DMS114 treated with DMSO at 0.1 percent for 48 hours (cell line): Measurements from ENCODE around the gene NDRG3.

ENCODE experiments used
- DNase-seq: peaks from one replicate; lab custom pipeline; 2025; ENCODE audit not compliant: unreplicated experiment; lab: John Stamatoyannopoulos, UW

The NDRG3 gene

DNA sequence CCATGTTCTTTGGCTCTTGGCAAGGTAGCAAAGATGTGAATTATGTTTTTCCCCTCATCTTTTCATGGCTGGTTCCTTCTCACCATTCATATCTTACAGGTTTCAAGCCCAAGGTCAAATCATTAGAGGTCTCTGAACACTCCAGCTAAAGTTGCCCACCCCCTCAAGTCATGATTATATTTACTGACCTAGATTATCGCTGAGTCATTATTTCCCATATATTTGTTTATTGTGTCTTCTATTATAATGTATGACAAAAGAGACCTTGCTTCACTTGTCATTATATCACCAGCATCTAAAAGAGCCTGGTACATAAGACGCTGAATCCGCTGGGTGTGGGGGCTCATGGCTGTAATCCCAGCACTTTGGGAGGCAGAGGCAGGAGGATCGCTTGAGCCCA is 15.2 kb upstream of the NDRG3 start:
- DNase-seq: no peak

DNA sequence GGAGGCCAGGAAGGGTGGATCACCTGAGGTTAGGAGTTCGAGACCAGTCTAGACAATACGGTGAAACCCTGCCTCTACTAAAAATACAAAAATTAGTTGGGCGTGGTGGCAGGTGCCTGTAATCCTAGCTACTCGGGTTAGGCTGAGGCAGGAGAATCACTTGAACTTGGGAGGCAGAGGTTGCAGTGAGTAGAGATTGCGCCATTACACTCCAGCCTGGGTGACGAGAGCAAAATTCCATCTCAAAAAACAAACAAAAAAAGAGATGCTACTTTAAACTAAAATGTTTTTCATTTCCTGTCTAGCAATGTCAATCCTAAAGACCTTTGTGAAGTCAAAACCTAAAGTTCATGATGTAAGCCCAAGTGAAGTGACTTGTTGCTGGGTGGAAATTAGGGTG is 14.8 kb upstream of the NDRG3 start:
- DNase-seq: no peak

GRCh38 chr20:36758276-36758675 is 12.4 kb upstream of the NDRG3 start:
- DNase-seq: no peak

- no peak for DNase-seq
Observed at GRCh38 chr20:36756496-36756895, 10.6 kb upstream of the NDRG3 start.

DNA sequence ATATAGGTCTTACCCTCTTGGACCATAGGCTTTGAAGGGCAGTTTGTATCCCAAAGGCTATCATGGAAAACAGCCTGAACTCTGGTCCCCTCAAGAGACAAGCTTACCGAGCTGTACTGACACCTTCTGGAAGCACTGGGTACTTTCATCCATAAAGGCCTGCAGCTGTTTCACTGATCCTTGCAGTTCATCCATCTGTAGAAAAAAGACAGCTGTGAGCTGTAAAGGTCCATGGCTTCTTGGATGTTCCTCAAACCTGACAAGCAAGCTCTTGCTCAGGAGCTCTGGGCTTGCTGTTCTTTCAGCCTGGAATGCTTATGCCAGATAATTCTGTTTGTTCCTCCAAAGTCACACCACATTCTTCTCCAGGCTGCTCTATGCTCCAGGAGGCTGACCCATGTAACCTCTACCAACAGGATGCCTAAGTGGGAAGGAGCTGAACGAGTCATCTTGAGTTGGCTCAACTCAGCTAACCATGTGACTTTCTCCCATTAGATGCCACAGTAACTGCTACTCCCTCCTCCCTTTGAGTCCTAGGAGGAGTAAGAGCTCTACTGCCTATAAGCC is 8.8 kb upstream of the NDRG3 start:
- peak; percentile 57 for DNase-seq

GRCh38 chr20:36752582-36752981 is 6.7 kb upstream of the NDRG3 start:
- DNase-seq: no peak

DNA sequence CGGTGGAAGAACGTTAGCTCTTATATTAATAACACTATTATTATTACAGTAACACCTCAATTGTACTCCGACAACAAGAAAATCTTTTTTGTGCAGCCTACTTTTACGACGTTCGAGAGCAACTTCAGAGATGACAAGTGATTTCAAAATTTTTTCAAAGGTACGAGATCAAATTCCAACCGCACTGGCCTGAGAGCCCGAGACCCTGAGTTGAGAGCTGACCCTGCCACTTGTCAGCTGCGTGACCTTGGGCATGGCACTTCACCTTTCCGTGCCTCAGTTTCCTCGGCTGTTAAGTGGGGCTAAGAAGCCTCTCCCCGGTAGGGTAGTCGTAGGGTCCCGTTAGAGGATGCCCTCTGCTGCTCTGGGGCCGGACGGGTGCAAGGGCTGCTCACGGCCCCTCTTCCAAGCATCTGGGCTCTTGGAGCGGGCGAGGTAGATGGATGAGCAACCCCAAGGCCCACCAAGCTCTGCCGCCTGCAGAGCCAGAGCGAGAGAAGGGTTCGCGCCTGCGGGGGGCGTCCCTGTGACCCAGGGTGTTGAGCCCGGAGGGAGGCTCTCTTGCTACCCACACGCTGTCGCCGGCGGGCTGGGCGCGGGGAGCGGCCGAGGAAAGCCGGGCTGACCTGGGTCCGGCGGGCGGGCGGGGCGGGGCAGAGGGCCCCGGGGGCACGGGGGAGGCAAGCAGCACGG is 510 bp downstream of the NDRG3 start:
- DNase-seq: no peak

DNA sequence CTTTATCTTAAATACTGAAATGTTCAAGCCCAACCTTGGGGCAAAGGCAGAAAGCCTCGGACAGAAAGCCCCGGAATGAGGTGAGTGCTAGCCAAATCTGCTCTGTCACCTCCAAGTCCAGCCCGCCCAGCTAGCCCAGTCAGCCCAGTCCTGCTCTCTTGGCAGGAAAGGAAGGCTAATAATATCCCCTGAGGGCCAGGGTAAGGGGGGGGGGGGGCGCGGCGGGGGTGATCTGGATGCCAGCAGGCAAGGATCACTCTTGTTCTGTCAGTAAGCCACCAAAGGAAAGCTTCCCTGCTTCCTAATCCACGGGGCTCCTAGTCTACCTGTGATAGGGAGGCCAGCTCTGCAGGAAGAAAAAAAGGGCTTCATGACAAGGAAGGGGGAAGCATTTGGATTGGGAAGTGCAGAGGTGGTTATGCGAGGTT is 1.1 kb downstream of the NDRG3 start:
- DNase-seq: no peak

DNA sequence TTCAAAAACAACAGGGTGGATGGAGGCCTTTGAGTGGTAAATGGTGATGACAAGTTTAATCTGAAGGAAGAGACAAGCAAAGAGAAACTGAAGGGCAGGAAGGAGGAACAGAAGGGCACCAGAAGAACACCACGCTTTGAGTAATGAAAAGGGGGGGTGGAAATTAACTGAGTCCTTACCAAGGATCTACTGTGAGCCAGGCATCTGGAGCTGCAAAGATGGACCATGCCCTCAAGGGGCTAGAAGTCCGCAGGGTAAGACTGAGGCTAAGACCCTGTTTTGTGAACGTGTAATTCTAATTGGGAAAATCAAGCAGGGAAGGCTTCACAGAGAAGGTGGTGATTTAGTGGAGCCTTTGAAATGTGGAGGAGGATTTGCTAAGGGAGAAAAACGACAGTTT is 1.6 kb downstream of the NDRG3 start:
- DNase-seq: no peak

DNA sequence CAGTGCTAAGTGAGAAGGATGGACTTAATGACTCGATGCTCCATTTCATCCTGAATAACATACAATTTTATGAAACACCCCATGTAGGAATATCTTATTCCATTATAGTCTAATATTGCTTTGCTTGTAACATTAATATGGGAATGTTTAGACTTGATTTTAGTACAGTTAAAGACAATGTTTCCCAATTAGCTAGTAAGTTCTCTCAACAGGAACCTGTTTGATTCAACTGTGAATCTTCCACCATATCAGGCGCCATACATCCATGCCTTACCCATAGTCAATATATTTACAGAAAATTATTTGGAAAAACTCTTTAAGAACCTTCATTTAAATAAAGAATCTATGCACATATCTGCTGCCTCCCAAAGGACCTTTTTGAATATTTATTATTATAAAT is 3.3 kb downstream of the NDRG3 start:
- no peak for DNase-seq

DNA sequence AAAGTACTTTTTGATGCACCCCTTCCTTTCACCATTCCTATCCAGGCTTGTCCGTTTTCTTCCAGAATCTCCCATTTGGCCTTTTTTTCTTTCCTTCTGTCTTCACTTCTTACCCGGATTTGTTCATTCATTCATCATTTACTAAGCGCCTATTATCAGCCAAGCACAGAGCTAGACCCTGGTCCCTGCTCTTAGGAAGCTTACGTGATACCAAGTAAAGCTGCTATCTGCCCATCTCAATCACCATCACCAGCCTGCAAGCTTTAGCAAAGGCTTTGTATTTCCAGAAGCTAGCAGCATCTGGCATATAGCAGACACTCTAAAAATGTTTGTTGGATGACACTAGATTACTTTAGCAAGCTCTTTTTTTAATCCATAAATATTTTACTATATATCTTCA is 4.8 kb downstream of the NDRG3 start:
- no peak for DNase-seq

DNA sequence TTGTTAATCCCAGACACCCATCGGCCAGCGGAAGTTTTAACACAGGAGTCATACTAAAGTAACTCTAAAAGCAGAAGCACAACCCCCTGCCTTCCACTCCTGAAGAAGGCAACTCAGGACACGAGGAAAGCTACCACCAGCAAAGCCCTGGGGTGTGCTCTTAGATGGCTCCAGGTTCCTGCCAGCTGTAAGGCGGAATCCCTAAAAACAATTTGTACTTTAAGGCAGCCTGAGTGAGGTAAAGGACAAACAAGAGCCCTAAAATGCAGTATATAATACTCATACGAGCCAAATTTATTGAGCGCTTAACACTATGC is 8.7 kb downstream of the NDRG3 start:
- no peak for DNase-seq

DNA sequence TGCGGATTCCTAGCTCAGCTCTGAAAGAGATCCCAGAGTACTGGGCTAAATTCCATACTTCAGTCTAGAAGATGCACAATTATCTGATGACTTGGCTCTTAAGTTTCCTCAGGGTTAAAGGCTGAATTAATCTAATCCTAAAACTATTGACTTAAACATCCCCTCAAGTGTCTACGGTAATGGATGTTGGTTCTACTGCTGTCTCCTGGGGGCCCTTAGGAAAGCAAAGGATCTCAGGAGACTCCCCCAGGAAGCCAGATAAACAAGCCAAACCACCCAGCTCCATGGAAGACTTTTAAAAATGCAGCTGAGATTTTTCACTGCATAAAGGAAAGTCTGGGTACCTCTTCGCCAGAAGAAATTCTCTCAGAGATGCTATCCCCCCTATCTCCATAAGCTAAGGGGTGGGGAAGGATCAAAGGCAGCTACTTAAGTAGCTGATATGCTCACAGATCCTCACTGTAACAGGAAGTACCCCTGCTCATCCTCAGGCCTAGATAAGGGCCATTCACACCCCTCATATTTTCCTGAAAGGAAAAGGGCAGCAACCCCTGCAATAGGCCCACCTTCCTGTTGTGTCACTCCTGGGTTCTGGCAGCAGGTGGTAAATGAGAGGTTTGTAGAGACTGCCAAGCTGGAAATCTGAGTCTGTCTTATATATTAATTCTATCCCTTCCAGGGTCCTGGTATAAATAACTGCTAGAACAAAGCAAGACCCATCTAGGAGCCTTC is 9.3 kb downstream of the NDRG3 start:
- DNase-seq: no peak

GRCh38 chr20:36732456-36732855 is 13.4 kb downstream of the NDRG3 start:
- DNase-seq: no peak

DNA sequence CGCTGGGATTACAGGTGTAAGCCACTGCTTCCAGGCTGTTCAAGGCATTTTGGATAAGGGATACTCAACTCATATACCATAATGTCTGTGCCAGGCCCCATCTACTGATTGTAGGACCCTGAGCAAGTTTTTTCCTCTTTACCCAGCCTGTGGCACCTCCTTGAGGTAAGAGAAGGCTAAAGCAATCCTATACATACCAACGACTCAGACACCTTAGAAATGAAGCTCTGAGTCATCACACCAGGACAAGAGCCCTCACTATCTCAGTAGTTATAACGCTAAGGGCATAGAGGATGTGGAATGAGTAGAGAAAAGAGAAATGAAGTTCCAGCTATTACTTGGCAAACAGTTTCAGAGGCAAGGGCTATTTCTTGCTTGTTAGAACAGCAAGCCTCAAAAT is 16.9 kb downstream of the NDRG3 start:
- no peak for DNase-seq

DNA sequence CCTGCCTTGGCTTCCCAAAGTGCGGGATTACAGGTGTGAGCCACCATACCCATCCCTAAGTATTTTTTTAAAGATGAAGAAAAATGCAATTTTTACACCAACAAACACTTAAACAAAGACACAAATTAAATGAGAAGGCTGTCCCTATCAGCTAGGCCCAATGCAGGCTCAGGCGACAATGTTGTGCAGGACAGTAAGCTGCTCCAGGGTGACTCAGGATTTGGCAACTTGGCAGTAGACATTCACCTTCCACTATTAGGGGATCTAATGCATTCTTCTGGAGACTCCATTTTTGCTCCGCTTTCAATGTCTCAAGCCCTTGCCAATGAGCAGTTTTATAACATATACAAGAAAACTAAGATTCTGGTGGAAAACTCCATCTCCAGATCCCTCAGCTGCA is 19.7 kb downstream of the NDRG3 start:
- no peak for DNase-seq

- DNase-seq: no peak
Observed at GRCh38 chr20:36720510-36720909, 25.4 kb downstream of the NDRG3 start.

- DNase-seq: no peak
Observed at GRCh38 chr20:36717657-36718056, 28.2 kb downstream of the NDRG3 start.

DNA sequence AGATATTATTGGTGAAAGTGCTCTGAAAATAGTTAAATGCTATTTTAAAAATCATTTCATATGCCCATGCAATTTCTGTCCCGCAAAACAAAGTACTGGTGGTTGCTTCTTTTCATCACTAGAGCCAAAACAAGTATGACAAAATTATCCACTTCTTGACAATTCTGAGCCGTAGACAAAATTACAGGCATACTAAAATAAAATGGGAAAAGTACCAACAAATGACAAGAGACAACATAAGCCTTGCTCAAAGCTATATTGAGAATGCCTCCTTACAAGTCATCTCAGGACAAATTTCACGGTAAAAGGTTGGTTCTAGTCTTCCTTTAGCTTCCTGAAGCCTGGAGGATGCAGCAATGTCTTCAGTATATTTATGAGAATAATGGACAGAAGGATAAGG is 28.9 kb downstream of the NDRG3 start:
- DNase-seq: no peak

DNA sequence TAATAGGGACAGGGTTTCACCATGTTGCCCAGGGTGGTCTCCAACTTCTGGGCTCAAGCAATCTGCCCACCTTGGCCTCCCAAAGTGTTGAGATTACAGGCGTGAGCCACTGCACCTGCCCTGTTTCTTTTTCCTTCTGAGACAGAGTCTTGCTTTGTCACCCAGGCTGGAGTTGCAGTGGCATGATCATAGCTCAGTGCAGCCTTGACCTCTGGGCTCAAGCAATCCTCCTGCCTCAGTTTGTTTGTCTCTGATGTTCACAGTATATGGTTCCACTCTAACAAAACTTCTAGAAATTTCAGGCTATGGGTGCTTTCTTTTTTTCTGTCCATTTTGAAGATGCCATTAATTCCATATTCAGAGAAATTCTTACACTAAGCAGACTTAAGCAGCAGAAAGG is 33.1 kb downstream of the NDRG3 start:
- DNase-seq: no peak

DNA sequence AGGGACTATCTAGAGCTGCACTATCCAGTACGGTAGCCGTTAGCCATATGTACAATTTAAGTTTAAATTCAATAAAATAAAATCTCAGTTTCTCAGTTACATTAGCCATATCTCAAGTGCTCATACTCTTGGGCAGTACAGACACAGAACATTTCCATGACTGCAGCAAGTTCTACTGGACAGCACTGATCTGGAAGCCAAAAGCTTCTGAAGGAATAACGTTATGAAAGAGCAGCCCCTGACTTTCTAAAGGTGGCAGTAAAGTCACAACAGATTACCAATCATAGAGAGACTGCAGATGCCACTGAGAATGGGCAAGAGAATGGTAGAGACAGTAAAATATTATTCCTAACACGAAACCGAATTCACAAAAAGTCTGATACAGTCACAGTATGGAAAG is 36.8 kb downstream of the NDRG3 start:
- no peak for DNase-seq

DNA sequence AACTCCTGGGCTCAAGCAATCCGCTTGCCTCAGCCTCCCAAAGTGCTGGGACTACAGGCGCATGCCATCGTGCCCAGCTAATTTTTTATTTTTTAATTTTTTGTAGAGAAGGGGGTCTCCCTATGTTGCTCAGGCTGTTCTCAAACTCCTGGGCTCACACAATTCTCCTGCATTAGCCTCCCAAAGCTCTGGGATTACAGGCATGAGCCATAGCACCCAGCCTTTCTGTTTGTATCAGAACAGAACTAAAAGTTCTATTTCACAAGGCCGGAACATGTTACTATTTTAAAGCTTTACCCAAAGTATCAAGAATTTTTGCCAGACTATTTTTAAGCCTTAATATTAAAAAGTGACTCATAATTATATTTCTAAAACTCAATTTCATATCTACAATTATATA is 42.4 kb downstream of the NDRG3 start:
- no peak for DNase-seq

DNA sequence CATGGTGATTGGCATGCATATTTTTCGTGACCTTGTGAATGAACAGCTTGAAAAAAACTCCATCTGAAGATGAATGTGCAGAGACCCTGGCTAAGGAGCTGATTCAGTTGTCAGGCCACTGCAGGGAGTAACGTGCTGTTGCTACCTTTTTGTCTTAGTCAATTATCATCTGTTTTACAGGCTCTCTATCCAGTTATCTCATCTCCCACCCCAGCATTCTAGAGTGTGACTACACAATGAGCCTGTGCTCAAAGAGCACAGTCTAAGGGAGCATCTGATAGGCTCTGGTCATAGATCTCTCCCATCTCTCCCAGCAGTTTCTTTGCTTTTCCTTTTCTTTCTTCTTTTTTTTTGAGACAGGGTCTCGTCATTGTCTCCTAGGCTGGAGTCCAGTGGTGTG is 45.5 kb downstream of the NDRG3 start:
- DNase-seq: no peak
